ENCODE measurements around the gene PM20D2. TPM values are rescaled to one million over a fixed set of nuclear protein-coding genes. Genes with fewer than 3 reads are reported as not detected.
A peak's percentile ranks its signal among the peaks of the same experiment; 100 is the strongest.
"Not testable (repeated sequence)": the region's sequence is repeated elsewhere in the genome, so short reads cannot be mapped to it uniquely, and the experiment has no call there.

PM20D2 gene
- 5.5 TPM for total RNA-seq

GRCh38 chr6:89145956-89146717 is at the start of gene PM20D2:
Gene PM20D2 (plus strand): TSS chr6:89146055. CDS start chr6:89146145, 90 bp downstream.
- peak; percentile 86 for ATAC-seq

DNA sequence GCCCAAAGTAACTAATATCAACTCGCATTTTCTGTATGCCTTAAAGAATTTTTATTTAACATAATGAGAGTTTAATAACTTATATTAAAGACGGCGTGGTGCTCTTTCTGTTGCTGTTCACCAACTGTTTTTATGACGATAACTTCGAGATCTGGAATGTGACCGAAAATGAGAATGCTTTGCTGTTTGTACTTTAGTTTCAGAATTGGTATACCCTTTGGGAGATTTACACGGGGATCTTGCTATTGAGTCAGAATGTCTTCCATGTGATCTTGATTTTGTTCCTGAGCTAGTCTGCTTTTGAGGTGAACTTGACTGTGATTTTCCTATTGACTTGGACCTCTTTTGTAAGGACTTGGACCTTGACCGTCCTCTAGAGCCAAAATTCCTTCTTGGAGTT is 47.4 kb upstream of the PM20D2 start:
- ATAC-seq: no peak

- ATAC-seq: no peak
These were observed 45.7 kb upstream of the PM20D2 start for GRCh38 chr6:89100114-89100513.

DNA sequence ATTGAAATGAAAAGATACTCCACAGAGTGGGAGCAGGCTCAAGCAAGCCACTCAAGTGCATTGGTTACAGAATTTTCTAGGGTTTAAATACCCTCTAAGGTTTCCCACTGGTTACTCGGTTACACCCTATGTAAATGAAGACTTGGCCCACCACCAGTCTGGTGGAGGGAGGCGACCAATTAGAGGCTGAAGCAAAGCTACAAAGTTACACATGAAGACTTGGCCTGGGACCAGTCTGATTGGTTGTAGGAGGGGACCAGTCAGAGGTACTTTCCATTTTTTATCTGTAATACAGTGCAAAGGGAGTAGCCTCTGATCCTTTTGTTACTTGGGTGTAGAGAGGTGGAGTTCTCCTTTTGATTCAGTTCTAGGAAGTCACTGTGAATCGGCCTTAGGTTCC is 35.6 kb upstream of the PM20D2 start:
- no peak for ATAC-seq

DNA sequence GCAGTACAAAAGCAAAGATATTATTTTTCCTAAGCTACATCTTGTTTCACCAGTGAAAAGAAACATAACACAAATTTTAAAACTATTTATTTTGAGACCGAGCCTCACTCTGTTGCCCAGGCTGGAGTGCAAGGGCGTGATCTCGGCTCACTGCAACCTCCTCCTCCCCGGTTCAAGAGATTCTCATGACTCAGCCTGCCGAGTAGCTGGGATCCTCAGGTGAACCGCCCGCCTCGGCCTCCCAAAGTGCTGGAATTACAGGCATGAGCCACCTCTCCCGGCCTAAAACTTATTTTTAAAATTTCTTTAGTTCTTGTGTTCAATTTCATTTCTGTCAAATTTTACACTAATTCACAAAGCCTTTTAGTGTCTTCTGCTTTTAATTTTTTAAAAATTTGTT is 33.9 kb upstream of the PM20D2 start:
- ATAC-seq: no peak

DNA sequence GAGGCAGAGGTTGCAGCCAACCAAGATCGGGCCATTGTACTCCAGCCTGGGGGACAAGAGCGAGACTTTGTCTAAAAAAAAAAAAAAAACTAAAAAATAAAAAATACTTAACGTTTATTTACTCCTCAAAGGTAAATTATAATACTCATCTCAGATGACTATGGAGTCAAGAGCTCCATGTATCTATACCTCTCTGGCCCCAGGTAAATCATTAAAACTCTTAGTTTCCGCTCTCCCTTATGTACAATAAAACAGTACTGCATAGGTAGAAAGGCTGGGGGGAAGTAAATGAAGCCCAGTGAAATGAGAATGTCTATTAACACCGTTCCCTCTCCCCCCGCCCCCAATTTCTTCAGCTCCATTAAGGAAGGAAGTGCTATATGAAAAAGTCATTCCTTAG is 29.2 kb upstream of the PM20D2 start:
- ATAC-seq: no peak

DNA sequence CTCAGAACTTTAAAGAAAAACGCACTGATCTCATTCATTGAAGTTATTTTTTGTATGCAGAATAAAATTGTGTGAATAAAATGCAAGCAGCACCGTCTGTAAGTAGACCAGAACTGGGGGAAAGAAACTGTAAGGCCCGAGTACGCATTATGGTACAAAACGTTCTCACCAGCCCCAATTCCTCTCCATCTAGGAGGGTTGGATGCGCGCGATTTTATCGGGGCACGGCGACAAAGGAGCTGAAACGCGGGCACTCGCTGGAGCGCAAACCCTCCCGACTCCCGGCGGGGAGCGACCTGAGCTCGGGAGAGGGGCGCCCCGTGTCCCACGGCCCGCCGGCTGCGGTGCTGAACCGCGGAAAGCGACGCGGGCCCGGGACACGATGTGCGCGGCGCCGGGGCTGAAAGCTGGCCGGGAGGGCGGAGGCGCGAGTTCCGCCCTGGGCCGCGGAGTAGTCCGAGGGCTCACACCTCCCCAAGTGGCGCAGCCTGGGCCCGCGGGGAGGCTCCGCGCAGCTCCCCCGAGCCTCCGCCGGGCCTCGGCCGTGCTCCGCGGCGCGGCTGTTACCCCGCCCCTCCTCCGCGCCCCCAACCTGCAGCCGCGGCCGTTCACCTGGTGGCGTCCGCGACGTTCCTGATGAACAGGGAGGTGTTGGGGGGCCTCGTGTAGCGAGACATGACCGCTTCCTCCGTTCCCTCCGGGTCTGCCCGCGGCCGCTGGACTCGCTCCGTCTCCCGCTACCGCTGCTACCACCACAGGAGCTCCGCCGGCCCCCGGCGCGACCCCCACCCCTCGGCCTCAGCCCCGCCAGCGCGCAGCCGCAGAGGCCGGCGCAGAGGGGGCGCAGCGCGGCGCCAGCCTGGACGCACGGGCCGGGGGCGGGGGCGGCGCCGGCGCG is 28.4 kb upstream of the PM20D2 start, which contains the start of gene SRSF12:
TSS of gene SRSF12 (minus strand) at position 861 of the 898 bp plus-strand sequence. CDS start at position 677, 184 bp downstream.
- ATAC-seq: peak; percentile 82

- ATAC-seq: no peak
These were observed 26.9 kb upstream of the PM20D2 start for GRCh38 chr6:89118931-89119330.

DNA sequence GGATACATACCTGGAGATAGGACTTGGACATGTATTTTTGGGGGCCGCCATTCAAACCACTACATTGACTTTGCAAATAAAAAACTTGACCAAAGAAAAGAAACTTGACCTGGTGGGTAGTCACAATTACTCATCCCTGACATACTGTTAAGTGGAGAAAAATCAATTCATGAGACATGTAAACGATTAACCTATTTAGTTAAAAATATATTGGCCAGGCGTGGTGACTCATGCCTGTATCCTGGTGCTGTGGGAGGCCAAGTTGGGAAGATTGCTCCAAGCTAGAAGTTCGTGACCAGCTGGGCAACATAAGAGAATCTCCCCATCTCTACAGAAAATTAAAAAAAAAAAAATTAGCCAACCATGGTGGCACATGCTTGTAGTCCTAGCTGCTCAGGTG is 25.5 kb upstream of the PM20D2 start:
- no peak for ATAC-seq

DNA sequence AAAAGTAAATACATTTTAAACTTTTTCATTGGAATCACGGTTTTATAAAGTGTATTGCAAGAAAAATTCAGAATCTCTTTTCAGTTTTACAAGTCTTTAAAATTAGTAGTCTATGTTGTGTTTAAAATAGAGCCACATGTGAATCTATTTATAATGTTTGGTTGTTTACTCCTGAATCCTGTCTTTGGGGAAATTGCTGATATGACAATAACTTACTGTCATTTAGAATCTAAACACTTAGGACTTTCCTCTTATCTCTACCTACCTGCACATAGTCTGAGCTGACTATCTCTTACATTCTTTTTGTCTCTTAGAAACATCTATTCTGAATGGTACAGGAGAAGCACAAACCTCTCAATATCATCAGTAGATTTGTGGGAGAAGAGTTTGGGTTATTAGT is 23.9 kb upstream of the PM20D2 start:
- no peak for ATAC-seq

DNA sequence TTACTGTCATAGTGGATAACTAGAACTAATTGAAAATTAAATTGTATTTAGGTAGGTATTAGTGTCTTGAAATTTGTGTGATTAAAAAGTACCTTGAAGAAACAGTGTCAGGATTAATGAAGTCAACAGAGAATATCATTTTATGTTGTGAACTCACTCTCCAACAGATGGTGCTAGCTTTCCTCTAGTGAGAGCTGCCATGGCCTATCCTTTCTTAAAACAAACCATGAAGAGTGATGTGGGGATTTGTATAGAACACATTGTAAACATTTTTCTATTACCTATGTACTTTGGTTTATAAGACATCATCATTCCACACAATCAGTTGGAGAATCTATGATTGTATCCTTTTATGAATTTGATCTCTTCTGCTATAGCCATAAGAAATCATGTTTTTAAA is 23.2 kb upstream of the PM20D2 start:
- peak; percentile 58 for ATAC-seq

GRCh38 chr6:89128256-89128671 is 17.6 kb upstream of the PM20D2 start:
- ATAC-seq: not testable (repeated sequence)

DNA sequence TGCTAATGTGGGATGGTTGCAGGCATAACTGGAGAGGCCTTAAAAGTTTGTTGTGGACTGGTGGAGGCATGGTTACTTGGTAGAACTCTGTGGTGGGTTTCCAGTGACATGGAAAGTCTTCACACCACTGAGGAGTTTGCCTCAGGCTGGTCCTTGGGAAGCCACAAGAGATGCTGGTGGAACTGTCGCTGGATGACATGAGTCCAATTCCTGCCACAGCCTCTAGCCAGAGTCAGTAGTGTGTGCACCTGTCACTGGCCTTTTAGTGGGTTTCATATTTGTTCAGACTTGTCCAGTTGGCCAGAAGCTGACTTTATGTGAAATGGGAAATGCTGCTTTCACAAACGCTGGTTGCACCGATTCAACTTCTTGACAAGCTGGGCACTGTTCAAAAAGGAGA is 14.3 kb upstream of the PM20D2 start:
- ATAC-seq: no peak

GRCh38 chr6:89132057-89132456 is 13.8 kb upstream of the PM20D2 start:
- no peak for ATAC-seq

DNA sequence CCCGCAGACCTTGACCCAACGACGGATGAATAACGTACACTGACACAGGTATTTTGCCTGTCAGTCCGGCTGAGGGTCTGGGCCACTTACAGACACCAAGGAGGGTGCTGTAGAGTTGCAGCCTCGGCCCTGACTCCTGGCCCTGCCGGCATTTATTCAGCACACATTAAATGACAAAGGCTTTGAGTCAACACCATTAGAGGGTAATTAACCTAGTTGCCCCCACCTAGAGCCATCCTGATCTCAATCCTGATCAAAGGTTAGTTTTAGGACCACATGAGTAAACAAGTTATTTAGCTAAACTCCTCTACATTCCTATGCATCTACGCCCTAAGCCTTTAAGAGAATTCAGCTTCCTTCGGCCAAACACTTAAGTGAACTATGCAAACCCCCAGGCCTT is 11.9 kb upstream of the PM20D2 start:
- no peak for ATAC-seq

- ATAC-seq: no peak
These were observed 11.1 kb upstream of the PM20D2 start for GRCh38 chr6:89134723-89135122.

GRCh38 chr6:89138173-89138572 is 7.7 kb upstream of the PM20D2 start:
- no peak for ATAC-seq

DNA sequence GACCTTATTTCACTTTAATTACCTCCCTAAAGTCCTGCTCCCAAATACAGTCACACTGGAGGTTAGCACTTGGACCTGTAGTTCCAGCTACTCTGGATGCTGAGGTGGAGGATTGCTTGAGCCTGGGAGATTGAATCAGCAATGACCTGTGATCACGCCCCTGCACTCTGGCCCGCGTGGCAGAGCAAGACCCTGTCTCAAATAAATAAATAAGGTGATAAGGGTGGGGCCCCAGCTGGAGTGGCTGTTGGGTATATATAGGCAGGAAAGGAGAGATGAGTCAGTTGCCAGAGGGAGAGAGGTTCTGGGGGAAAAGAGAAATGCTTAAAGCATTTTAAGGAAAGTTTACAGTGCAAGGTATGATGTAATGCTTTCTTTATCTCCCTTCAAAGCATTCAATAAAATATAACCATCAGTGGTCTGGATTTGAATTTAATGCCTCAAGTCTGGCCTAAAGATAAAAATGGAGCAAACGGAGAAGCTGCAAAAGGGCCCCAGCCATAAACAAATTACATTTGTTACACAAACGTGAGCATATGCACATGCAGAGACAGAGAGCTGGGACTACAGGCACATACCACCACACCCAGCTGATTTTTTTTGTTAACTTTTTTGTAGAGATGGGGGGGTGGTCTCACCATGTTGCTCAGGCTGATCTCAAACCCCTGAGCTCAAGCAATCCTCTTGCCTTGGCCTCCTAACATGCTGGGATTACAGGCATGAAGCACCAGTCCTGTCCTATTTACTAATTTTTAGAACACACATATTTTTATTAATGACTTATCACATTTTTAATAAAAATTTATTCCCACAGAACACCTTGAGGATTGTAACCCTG is 6.1 kb upstream of the PM20D2 start:
- ATAC-seq: peak; percentile 11

DNA sequence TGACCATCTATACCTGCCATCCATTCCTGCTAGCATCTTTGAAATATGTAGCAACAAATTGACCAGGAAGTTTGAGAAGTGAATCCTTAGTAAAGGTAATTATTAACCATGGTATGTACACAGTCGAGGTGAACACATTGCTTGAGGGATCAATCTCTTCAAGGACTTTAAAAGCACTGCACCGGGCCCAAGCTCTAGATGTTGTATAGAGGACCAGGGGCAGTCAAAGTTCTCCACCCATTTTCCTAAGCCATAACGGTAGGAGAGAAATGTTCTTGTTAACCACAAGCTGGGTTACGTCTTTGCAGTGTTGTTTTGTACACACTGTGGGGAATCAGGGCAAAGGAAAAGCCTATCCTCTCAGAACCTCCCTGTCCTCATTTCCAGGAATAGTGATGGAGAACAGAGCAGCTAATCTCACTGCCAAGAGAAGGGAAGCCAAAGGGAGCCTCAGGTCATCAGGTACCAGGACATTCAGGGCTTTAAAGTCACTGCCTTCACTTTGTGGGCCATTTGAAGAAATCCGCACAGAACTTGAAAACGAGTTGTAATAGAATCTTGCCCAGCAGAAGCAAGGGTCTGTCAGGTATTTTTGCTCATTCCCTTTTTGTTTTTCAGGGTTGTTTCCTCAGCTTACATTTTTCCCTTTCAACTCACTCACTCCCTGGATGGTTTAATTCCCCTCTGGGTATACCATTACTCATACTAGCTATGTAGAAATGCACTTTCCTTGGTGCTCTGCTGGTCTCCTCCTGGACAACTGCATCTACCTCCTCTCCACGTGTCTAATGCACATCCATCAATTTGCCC is 5.3 kb upstream of the PM20D2 start:
- ATAC-seq: no peak

GRCh38 chr6:89144354-89144906 is 1.4 kb upstream of the PM20D2 start:
- ATAC-seq: no peak

Data from esophagus mucosa (tissue), 1 donor.